GM19351 (cell line): ENCODE data around the gene HSP90AB1.

Source experiments
- ATAC-seq: cut with Tn5 transposase; IDR thresholded peaks from one replicate; pipeline ENCODE4 v1.9.1; 2021; ENCODE audit warnings: mild to moderate bottlenecking, moderate library complexity; ENCODE audit not compliant: unreplicated experiment

The HSP90AB1 gene

DNA sequence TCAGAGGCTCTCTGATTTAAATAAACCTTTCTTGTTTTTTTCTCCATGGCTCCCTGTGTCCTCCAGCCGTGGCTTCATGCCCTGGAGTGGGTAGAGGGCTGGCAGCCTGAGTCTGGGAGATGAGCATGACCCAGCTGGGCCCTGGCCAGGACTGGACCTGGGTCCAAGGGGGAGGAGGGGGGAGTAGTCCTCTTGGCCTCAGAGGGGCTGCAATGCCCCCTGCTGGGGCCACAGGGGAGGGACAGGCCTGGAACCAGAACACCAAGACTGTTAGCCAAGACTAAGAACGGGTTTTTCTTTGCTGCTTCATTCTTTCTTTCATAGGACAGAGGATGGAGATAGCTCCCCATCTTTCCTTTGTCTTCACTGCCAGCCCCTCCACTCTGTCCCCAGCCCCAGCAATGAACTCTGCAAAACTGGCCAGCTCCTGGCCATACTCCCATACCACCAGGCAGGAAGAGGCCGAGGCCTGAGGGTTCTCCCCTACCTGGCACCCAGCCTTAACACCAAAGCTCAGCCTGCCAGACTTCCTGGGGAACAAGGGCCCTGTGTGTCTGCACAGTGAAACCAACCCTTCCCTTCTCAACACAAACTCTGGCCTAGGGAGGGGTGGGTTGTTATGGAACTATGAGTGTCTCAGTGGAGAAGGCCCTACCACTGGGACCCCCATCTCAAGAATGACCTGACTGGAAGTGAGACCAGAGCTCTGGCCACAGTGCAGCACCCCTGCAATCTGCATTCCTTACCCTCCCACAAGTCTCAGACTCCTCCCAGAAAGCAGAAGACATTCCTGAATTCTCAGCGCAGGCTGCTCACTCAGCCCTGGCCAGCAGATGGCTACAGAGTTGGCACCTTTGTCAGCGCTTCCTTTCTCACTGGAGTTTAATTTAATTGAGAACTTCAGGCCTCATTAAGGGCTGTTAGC is 12.5 kb upstream of the HSP90AB1 start:
- no peak for ATAC-seq

DNA sequence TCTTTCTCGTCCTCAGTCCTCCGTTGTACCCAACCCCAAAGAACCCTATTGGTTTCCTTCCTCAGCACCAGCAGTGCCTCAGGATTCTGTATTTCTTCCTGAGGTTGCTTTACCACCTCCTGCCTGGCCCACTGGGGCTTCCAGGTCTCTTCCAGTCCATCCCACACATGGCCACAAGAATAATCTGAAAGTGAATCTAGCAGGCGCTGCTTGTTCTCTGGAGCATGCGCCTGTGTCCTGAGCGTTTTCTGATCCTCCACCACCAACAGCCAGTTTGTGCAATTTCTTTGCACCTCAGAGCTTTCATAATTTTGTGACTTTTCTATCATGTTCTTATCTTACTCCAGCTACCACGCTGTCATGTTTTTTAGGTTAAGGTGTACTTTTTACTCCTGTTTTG is 11.6 kb upstream of the HSP90AB1 start:
- ATAC-seq = no peak

DNA sequence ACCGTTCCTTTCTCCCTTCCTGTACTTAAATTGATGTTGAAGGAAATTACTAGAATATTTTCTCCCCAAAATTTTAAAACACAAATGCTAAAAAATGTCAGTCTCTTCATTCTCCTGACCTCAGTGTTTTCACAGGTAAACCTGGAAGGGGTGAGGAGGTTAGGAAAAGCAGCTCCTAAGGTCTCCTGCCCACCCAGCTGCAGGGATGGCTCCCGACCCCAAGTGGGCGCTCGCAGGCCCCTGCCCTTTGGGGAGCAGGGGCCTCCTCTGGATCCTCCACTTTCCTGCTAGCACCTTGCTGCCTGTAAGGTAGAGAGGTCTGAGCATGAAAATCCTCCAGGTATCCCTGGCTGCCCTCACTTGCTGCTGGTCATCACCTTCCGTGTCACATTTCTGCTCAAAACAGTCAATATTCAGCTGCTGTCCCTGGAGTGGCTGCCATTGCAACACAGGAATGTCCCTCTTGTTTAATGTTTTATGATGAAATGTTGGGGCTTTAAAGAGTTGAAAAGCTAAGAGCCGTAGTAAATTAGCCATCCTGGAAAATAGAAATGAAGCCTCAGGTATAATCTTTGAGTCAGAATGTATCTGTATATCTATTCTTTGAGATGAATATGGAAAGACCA is 10.9 kb upstream of the HSP90AB1 start:
- ATAC-seq = no peak

DNA sequence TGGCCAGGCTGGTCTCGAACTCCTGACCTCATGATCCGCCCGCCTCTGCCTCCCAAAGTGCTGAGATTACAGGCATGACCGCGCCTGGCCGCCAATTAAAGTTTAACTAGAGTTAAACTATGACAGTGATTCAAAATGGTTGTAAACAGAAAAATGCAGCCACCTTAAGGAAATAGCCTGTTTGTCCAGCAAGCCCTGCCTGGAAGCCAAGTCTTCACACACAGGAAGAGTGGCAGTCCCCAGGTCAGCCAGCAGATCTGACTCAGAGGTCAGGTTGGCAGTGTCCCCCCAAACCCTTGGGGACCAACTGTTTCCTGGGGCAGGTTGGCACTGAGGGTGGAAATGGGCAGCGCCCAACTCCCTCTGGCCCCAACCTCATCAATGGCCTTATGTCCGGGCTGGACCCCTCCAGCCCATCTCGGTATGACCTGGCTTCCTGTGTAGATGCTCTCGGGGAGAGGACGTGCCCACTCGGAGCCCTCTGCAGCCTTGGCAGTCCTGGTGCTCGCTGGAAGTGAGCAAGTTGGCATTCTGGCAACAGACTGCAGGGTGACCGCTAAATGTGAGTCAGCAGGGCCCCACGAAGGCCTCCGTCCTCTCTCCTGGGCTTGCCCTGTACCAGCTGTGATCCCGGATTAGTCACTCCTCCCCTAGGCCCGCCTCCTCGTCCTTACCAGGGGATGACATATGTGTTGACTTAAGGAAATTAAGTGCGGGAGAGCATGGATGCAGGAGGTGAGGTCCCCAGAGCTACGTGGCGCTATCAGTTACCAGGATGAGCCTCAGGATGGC is 9.7 kb upstream of the HSP90AB1 start:
- ATAC-seq = peak; percentile 60

DNA sequence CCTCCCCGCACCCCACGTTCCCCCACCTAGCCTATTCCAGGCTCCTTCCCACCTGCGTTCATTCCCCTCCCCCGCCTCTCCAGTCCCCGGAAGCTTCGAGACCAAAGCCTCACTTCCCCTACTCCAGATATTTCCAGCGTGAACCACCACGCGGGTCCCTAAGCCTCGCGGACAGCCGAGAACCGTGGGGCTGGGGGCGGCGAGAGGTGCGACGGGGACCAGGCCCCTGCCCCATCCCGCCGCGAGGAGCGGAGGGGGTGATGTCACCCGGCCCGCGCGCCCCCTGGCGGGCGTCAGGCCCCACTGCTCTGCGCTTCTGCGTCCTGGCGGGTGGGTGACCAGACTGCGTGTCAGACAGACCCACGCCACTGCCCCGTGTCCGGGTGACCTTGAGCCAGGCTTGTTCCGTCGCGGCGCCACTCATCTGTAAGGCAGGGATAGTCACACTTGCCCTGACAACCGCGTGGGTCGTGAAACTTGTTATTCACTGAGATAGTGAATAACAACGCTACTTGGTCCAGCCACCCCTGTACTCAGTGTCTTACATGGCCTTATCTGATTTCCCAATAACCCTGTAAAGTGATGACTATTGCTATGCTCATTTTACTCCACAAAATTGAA is 9.0 kb upstream of the HSP90AB1 start:
- peak; percentile 85 for ATAC-seq

DNA sequence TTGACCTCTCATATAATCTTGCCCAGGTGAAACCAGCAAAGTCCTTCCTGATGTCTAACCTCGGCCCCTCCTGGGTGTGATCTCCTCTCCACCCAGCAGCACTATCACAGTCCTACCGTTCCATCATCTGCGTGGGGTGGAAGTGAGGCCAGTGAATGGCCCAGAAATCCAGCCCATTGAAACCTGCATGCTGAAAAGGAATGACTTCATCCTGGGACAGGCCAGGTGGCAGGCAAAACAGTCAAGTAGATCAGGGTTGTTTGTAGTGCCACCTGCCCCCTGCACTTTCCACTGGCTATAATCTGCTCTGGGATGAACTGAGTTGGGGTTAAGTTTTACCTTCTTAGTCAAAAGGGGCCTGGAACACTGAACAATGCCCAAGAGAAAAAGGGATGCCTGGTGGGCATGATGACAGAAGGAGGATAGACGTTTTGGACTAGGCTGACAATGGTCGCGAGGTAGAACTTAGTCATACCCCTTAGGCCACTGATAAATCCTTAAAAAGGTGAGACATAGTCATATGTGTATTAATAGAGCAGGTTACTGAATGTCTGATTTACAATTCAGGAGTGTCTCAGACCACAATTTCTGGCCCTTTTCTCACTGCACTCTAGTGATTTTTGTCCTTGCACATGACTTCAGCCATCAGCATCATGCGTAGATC is 8.1 kb upstream of the HSP90AB1 start:
- no peak for ATAC-seq

DNA sequence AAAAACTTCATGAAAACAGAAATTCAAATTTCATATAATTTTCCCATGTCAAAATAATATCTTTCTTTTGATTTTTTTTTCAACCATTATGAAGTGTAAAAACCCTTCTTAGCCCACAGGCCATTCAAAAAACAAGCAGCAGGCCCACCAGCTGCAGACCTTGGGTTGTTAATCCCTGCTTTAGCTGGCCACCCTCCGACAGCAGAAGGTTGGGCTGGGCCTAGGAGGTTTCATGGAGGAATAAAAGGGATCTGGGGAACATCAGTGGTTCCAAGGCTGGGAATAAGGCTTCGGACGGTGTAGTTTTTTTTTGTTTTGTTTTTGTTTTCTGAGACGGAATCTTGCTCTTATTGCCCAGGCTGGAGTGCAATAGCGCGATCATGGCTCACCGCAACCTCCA is 3.6 kb upstream of the HSP90AB1 start:
- no peak for ATAC-seq

DNA sequence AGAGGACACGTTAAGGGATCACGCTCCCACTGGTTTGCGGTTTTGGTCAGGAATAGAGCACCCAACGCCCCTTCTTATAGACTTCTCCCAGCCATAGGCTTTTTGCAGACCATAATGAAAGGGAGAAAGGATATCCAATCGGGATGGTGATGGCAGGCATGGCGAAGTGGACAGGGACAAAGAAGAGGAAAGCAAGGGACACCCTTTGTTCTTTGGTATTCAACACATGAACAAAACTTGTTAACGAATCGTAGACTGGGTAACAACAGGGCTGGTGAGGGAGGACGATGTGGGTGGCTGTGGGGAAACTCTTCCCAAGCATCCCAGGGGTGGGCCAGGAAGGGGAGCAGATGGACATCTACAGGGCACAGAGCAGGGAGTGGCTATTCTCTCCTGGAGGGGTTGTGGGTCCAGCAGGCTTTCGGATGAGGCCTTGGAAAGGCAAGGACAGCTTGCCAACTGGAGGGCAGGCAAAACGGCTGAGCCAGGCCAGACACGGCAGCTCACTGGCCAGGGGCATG is 1.4 kb upstream of the HSP90AB1 start:
- no peak for ATAC-seq

DNA sequence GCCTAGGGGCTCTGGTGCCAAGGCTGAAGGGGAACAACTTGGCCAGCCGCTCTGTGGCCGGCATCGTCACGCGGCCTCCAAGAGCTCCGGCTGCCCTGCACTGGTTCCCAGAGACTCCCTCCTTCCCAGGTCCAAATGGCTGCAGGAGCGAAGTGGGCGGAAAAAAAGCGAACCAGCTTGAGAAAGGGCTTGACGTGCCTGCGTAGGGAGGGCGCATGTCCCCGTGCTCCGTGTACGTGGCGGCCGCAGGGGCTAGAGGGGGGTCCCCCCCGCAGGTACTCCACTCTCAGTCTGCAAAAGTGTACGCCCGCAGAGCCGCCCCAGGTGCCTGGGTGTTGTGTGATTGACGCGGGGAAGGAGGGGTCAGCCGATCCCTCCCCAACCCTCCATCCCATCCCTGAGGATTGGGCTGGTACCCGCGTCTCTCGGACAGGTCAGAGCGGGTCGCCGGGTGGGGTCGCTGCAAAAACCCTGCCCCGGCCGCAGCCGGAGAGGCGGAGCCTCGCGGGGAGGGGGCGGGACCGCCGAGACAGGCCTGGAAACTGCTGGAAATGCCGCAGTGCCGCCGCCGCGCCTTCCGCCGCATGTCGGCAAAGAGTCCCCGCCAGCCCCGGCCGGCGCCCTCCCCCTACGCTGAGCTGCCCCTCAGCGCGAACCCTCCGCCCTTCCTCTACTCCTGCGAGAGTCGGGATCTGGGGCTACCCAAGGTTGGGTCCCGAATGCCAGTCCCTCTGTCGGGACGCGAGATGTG is 814 bp upstream of the HSP90AB1 start:
- peak; percentile 50 for ATAC-seq

DNA sequence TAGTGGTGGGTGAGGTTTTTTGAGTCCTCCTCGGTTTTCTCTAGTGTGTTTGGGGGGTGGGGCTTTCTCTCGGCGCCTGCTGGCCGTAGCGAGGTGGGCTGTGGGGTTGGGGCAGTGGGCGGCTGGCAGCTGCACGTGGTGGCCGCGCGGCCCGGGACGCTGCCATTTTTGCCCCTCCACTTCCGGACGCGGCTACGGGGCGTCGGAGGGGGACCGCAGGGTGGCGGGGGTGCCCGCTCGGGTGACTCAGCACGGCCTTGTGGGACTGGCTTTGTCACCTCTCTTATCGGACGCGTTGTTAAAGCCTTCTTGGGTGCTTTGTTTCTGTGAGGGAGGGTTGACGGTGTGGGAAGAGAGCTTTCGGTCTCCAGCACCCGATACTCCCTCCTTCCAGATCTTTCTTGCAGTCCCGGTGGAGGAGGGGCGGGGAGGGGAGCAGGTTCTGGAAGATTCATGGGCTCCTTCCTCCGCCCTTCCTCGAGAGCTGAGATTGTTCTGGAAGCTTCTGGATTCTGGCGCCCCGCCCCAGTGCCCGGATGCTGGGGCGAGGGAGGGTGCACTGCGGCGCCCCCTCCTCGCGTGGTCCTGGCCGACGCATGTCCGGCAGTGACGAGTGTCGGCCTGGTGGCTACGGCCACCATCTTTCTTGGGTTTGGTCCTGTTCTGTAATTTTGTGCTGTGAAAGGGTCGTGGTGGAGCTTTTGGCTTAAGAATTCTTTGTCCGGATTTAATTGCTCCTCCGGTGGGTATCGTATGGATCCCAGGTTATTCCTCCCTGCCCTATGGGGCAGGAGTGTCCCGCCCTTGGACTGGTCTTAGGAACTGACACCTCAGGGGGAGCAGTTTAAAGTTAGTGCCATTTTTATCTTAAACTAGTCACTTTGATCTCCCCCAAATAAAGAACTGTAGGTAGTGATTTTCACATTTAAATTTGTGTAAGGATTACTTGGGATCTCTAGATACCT is 719 bp downstream of the HSP90AB1 start:
- no peak for ATAC-seq

DNA sequence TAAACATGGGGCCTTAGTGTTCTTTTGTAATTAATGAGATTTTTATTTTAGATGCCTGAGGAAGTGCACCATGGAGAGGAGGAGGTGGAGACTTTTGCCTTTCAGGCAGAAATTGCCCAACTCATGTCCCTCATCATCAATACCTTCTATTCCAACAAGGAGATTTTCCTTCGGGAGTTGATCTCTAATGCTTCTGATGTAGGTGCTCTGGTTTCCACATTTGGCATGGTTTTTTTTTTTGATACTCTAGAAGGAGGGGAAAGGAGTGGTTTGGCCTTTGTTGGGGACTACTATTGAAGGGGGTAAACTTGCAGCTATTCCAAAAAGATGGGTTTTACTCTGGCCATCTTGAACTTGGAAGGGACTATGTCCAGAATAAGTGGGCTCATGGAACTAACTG is 1.7 kb downstream of the HSP90AB1 start:
- ATAC-seq = no peak

DNA sequence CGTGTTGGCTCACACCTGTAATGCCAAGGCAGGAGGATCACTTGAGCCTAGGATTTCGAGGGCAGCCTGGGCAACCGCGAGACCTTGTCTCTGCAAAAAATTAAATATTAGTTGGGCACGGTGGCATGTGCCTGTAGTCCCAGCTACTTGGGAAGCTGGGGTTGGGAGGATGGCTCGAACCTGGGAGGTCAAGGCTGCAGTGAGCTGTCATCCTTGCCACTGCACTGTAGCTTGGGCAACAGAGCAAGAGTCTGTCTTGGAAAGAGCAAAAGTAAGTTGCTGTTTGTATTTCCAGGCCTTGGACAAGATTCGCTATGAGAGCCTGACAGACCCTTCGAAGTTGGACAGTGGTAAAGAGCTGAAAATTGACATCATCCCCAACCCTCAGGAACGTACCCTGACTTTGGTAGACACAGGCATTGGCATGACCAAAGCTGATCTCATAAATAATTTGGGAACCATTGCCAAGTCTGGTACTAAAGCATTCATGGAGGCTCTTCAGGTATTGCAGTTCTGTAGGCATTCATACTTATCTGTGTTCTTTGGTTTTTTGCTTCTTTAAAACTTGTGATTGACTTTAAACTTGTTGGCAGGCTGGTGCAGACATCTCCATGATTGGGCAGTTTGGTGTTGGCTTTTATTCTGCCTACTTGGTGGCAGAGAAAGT is 2.3 kb downstream of the HSP90AB1 start:
- ATAC-seq = no peak

DNA sequence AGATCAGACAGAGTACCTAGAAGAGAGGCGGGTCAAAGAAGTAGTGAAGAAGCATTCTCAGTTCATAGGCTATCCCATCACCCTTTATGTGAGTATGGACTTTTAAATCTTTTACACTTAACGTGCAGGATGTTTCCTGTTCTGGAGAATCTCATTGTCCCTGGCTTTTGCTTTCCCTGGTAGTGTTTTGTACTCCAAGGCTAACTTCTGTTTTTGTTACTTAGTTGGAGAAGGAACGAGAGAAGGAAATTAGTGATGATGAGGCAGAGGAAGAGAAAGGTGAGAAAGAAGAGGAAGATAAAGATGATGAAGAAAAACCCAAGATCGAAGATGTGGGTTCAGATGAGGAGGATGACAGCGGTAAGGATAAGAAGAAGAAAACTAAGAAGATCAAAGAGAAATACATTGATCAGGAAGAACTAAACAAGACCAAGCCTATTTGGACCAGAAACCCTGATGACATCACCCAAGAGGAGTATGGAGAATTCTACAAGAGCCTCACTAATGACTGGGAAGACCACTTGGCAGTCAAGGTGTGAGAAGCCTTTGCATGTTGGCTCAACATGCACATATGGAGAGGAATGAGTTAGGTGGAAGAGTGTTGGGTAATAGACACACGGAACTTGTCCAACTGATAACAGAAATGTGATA is 3.3 kb downstream of the HSP90AB1 start:
- ATAC-seq = no peak

DNA sequence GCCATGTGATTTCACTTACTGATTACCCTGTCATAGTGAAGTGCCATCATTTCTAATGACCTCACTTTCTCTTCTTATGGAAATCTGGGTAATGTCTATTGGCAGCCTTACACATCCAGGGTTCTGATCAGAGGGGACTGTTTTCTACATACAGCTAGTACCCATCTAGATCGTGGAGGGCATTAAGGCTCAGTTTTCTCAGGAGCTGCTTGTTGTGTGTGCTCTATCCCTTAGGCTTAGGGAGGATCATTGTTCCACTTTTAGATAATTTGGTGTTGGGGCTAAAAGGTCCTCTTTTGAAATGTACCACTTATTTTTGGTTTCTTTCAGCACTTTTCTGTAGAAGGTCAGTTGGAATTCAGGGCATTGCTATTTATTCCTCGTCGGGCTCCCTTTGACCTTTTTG is 3.8 kb downstream of the HSP90AB1 start:
- no peak for ATAC-seq

DNA sequence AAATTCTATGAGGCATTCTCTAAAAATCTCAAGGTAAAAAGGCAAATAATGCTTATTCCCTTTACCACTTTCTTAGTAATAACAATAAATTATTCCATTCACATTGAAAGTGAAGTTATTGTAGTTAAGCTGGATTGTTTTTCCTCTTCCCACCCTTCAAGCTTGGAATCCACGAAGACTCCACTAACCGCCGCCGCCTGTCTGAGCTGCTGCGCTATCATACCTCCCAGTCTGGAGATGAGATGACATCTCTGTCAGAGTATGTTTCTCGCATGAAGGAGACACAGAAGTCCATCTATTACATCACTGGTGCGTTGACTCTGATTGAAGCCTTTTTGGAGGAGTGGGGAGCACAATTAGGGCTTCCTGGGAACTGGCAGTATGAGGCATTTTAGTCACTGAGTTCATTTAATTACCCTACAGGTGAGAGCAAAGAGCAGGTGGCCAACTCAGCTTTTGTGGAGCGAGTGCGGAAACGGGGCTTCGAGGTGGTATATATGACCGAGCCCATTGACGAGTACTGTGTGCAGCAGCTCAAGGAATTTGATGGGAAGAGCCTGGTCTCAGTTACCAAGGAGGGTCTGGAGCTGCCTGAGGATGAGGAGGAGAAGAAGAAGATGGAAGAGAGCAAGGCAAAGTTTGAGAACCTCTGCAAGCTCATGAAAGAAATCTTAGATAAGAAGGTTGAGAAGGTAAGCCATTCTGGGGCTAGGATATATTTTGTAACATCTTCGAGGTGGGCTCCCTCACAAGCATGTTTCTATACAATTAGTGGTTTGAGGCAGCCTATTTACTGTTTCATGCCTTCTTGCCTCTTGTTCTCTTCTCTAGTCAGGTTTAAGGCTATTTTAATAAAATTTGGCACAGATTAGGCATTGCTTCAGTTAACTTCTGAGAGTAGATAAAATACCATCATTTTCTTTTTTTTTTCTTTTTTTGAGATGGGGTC is 4.9 kb downstream of the HSP90AB1 start:
- no peak for ATAC-seq
